NCI-H82 treated with DMSO at 0.1 percent for 48 hours (cell line): ENCODE results near the gene MTG2.

Source experiments
- DNase-seq: peaks from one replicate; lab custom pipeline; 2025; ENCODE audit not compliant: unreplicated experiment; lab: John Stamatoyannopoulos, UW

The MTG2 gene

DNA sequence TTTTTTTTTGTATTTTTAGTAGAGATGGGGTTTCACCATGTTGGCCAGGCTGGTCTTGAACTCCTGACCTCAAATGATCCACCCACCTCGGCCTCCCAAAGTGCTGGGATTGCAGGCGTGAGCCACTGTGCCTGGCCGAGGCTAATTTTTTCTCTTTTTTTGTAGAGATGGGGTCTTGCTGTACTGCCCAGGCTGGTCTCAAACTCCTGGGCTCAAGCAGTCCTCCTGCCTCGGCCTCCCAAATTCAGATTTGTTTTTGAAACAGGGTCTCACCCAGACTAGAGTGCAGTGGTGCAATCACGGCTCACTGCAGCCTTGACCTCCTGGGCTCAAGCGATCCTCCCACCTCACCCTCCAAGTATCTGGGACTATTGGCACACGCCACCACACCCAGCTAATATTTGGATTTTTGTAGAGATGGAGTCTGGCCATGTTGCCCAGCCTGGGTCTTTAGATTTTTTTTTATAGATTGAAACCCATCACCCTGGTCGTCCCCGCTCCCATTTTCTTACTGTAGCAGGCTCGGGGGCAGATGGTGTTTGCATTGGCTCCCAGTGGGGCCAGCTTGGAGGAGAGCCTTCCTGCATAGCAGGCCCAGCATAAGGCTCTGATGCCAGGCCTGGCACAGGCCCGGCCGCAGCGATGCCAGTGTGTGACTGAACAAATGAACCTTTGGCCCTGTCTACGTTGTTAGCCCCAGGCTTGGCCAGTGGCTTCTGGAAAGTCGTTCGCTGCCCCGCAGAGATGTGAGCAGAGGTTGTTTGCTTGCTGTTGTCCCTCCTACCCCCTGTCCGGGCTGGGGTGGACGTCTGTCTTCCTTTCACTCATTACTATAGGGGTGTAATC, 4.3 kb upstream of the MTG2 start:
- DNase-seq = no peak

DNA sequence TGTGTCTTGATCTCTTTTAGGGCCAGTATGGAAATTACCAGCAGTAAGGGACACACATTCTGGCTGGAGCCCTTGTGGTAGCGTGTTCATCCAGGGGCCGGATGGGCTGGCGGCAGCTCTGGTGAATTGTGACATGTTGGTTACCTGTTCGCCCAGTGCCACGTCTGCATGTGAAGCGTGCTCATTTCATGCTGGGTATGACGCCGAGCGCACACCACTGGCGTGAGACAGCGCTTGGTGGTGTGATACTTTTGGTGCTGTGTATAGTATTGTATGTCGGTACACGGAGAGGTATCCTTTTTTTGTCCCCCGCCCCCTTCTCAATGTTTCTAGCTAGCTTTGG, 3.7 kb upstream of the MTG2 start:
- DNase-seq = no peak

DNA sequence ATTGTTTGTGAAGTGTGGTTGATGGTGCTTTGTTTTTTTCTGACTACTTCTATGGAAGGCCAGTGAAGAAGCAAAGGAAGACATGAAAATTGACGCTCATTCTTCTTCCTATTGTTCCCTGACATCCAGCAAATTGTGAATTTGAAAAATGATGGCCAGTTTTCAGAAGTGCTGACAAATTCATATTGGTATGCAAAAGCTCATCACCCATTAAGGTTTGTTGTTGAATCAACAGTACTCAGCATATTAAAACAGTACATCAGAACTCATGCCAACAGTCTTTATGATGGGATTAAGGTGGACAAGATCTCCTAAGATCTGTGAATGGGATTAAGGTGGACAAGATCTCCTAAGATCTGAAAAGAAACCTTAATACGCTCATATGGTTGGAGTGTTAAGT, 1.0 kb upstream of the MTG2 start:
- peak; percentile 29 for DNase-seq

- DNase-seq = no peak
Measured at GRCh38 chr20:62183426-62184142, 756 bp downstream of the MTG2 start.

DNA sequence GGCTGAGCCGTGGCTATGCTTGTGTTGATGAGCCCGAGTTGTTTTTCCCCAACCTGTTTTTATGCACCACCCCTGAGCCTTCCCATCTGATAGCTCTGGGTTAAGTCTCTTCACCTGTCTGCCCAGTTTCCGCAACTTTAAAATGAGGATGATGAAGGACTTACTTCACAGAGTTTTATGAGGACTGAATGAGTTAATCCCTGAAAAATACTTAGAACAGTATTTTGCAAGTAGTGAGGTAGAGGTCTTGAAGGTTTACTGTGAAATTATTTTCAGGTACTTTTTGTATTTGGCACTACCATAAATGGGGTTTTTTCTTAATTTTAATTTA, 3.2 kb downstream of the MTG2 start:
- no peak for DNase-seq

DNA sequence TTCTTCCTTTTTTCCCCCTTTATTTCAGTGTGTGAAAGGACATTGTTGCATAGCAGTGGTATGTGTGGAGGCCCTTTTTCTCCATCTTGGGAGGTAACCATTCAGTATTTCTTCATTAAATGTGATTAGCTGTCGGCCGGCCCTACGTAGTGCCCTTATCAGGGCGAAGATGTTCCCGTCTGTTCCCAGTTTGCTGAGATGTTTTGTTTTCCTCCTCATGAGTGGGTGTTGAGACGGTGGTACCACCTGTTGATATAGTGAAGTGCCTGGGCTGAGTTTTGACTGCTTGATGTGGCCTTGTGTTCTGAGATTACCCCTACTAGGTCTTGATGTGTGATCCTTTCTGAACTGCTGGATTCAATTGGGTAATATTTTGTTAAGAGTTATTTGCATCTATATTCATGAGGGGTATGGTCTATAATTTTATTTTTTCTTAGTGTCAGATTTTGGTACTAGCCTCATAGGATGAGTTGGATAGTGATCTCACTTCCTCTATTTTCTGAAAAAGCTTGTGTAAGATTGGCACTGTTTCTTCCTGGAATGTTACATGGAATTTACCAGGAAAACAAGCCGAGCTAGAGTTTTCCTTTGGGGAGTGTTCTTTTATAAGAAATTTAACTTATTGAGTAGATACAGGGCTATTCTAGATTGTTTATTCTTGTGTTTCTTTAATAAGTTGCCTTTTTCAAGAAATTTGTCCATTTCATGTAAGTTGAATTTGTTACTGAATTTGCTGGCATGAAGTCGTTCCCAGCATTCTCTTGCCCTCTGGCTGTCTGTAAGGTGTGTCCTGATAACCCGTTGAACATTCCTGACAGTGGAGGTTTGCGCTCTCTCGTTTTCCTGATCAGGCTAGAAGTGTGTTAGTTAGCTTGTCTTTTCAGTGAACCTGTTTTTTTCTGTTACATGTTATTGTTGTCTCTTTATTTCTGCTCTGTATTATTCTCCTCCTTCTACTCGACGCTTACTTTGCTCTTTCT, 4.3 kb downstream of the MTG2 start:
- DNase-seq = no peak

DNA sequence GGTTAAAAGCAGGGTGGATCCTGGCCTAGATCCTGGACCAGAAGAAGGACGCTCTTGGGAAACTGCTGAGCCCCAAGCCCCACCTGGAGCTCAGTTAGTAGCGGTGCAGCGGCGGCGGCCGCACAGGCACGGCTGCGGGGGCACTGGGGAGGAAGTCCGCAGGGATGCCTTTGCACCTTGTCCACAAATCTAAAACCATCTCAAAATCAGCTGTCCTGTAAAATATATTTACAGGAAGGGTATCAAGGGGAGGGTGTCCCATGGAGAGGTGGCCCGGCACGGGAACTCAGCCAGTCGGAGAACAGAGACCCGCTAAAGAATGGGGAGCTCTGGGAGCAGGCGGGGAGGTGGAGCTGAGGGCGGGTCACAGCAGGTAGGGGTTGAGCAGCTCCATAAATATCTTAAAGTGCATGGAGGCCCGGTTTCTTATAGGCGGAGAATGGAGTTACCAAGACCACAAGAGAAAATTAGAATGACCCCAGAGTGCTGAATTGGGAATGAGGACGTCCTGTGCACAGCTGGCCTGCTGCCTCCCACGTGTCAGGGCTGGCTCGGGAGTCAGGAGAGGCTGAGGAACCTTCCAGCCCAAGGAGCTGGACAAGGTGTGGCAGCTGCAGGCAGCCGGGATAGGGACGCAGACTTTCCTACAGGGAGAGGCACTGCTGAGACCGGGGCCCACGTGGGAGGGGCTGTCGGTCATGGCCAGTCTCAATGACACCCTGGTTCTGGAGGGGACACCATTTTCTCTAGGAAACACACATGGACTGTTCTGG, 8.0 kb downstream of the MTG2 start:
- DNase-seq = no peak

- DNase-seq = no peak
Measured at GRCh38 chr20:62191781-62192559, 9.1 kb downstream of the MTG2 start.

- DNase-seq = no peak
Measured at GRCh38 chr20:62192635-62193034, 9.8 kb downstream of the MTG2 start.

DNA sequence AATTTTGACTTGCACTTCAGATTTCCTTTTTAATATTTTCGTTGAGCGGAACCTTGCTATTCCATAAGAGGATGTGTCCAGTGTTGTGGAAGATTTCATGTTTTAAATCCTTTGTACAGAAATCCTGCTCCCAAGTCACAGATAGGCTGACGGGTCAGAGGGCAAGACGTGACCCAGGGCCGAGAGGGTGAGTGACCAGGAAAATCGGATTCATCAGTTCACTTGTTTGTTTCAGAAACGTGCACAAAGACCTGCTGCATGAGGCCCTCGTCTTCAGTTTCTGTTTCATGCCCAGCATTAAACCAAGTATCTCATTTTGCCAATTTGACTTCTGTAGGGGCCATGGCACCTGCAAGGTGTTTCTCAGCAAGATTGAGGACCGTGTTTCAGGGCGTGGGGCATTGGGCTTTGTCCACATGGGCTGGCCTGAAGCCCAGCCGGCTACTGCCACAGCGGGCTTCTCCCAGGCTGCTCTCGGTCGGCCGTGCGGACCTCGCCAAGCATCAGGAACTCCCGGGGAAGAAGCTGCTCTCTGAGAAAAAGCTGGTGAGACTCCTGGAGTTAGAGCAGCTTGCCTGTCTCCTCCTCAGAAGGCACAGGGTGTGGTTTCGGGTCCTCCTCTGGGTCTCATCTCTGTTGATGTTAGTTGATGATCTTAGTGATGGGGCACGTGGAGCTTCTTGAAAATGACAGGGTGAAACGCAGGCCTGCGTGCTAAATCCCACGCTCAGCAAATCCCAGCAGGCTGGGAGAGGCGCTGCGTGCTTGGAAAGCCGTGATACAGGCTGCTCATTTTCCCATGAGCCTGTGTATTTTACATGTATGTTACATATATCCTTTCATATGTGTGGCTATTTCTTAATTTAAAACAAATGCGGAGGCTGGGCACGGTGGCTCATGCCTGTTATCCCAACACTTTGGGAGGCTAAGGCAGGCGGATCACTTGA, 10.5 kb downstream of the MTG2 start:
- no peak for DNase-seq

- DNase-seq = no peak
Measured at GRCh38 chr20:62195075-62195405, 12.2 kb downstream of the MTG2 start.

- no peak for DNase-seq
Measured at GRCh38 chr20:62195736-62196135, 12.9 kb downstream of the MTG2 start.

- DNase-seq = no peak
Measured at GRCh38 chr20:62196286-62196685, 13.5 kb downstream of the MTG2 start.

DNA sequence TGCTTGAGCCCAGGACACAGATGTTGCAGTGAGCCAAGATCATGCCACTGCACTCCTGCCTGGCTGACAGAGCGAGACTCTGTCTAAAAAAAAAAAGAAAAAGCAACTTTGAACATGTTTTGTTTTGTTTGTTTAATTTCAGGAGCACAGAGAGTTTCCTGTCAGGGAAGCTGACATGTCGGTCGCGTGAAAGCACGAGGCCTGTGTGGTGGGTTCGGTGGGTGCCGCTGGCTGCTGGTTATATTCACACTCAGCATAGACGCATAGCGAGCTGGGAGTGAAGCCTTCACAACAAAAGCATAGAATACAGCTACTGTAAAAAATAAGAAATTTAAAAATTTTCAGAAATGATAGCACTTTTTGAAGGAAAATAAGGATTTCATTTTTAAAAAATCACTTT, 14.5 kb downstream of the MTG2 start:
- DNase-seq = no peak

- no peak for DNase-seq
Measured at GRCh38 chr20:62197801-62198200, 15.0 kb downstream of the MTG2 start.

DNA sequence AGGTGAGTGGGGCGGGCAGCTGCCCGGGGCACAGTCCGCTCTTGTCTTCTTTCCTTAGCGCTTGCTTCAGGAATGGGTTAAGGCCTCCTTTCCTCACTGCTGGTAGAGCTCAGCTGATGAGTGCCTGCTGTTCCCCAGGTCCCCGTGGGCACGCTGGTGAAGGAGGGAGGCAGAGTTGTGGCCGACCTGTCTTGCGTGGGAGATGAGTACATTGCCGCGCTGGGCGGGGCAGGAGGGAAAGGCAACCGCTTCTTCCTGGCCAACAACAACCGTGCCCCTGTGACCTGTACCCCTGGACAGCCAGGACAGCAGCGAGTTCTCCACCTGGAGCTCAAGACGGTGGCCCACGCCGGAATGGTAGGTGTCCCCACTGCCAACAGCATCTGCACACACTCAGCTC, 15.7 kb downstream of the MTG2 start:
- DNase-seq = no peak

DNA sequence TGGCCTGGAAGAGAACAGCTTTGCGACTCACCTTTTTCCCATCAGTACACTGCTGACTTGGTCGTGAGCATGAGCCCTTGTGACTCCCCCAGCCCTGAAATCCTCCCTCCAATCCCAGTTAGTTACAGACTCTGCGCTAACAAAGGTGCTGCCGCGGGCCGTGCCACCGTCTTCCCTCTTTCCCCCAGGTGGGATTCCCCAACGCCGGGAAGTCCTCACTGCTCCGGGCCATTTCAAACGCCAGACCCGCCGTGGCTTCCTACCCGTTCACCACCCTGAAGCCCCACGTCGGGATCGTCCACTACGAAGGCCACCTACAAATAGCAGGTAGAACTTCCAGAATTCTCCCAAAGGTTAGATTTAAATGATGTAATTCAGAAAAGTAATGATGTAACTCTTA, 16.1 kb downstream of the MTG2 start:
- DNase-seq = no peak

DNA sequence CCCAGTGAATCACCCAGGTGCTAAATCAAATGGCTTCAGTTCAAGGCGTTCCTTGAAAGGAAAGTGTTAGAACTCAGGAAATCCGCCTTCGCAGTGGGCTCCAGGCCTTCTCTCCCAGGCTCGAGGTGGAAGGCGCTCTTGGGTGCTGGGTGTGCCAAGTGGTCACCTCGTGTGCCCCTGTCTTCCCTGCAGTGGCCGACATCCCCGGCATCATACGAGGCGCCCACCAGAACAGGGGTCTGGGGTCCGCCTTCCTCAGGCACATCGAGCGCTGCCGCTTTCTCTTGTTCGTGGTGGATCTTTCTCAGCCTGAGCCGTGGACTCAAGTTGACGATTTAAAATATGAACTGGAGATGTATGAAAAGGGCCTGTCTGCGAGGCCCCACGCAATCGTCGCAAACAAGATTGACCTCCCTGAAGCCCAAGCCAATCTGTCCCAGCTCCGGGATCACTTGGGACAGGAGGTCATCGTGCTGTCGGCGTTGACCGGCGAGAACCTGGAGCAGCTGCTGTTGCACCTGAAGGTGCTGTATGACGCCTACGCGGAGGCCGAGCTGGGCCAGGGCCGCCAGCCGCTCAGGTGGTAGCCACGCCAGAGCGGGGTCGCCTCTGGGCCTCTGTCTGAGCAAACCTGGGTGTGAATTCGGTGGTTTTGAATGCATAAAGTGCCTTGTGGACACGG, 17.8 kb downstream of the MTG2 start:
- no peak for DNase-seq
